ENCODE data around the gene FAR1.

DNA sequence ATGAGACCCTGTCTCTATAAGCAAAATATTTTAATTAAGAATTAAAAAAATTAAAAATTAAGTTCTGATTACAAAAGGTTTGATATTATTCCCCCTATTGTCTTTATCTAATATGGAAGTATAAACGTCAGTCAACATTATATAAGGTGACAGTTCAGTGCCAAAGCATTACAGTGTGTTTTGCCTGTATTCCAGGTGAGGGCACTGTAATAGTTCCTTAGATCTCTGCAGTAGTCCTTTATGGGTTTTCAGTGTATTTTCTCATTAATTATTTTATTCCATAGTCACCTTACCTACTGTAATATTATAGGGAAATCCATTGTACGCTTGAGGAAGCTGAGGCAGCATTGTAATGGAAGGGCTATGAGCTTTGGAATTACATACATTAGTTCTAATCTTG, 33.0 kb downstream of the FAR1 start:
- TF ChIP-seq RAD21 (IDR thresholded peaks at IDR 0.05; ENCODE audit: low read length) (no peak), BHLHE40 (IDR thresholded peaks at IDR 0.05; ENCODE audit: low read depth, low read length) (no peak), MXI1 (IDR thresholded peaks at IDR 0.05; ENCODE audit: borderline replicate concordance, low read depth, low read length) (no peak), FOS (IDR thresholded peaks at IDR 0.05; ENCODE audit: low read depth, low read length) (no peak), MAZ (IDR thresholded peaks at IDR 0.05; ENCODE audit: borderline replicate concordance, low read depth, low read length) (no peak), POLR2A (IDR thresholded peaks at IDR 0.05; ENCODE audit: low read depth, low read length) (no peak), RFX5 (IDR thresholded peaks at IDR 0.05; ENCODE audit: low read depth, low read length) (no peak), MAFK (IDR thresholded peaks at IDR 0.05; ENCODE audit: low read depth, low read length) (no peak), CEBPB (IDR thresholded peaks at IDR 0.05; ENCODE audit: low read depth, low read length) (no peak), SMC3 (IDR thresholded peaks at IDR 0.05; ENCODE audit: low read depth, low read length) (no peak), NFE2L2 (IDR thresholded peaks at IDR 0.05; ENCODE audit: low read depth, low read length) (no peak)
- TF ChIP-seq, protein P1, sequence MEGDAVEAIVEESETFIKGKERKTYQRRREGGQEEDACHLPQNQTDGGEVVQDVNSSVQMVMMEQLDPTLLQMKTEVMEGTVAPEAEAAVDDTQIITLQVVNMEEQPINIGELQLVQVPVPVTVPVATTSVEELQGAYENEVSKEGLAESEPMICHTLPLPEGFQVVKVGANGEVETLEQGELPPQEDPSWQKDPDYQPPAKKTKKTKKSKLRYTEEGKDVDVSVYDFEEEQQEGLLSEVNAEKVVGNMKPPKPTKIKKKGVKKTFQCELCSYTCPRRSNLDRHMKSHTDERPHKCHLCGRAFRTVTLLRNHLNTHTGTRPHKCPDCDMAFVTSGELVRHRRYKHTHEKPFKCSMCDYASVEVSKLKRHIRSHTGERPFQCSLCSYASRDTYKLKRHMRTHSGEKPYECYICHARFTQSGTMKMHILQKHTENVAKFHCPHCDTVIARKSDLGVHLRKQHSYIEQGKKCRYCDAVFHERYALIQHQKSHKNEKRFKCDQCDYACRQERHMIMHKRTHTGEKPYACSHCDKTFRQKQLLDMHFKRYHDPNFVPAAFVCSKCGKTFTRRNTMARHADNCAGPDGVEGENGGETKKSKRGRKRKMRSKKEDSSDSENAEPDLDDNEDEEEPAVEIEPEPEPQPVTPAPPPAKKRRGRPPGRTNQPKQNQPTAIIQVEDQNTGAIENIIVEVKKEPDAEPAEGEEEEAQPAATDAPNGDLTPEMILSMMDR (conservative IDR thresholded peaks at IDR 0.05; ENCODE audit: low read depth, low read length): no peak
- TF ChIP-seq, protein P2, sequence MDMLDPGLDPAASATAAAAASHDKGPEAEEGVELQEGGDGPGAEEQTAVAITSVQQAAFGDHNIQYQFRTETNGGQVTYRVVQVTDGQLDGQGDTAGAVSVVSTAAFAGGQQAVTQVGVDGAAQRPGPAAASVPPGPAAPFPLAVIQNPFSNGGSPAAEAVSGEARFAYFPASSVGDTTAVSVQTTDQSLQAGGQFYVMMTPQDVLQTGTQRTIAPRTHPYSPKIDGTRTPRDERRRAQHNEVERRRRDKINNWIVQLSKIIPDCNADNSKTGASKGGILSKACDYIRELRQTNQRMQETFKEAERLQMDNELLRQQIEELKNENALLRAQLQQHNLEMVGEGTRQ (IDR thresholded peaks at IDR 0.05; ENCODE audit: low read depth, low read length): no peak
- TF ChIP-seq, protein P3, sequence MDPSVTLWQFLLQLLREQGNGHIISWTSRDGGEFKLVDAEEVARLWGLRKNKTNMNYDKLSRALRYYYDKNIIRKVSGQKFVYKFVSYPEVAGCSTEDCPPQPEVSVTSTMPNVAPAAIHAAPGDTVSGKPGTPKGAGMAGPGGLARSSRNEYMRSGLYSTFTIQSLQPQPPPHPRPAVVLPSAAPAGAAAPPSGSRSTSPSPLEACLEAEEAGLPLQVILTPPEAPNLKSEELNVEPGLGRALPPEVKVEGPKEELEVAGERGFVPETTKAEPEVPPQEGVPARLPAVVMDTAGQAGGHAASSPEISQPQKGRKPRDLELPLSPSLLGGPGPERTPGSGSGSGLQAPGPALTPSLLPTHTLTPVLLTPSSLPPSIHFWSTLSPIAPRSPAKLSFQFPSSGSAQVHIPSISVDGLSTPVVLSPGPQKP (IDR thresholded peaks at IDR 0.05; ENCODE audit: borderline replicate concordance, low read depth, low read length): no peak
